GM12873 (cell line): Measurements from ENCODE around the gene TRIM42.

Experiments
- CTCF ChIP-seq: IDR thresholded peaks from 2 replicates; pipeline ENCODE4 v1.5.1; 2012; ENCODE audit warnings: low read depth, mild to moderate bottlenecking, moderate library complexity, low read length, control low read depth; ENCODE audit not compliant: insufficient read depth; ENCODE audit errors: missing control alignments

Gene TRIM42

DNA sequence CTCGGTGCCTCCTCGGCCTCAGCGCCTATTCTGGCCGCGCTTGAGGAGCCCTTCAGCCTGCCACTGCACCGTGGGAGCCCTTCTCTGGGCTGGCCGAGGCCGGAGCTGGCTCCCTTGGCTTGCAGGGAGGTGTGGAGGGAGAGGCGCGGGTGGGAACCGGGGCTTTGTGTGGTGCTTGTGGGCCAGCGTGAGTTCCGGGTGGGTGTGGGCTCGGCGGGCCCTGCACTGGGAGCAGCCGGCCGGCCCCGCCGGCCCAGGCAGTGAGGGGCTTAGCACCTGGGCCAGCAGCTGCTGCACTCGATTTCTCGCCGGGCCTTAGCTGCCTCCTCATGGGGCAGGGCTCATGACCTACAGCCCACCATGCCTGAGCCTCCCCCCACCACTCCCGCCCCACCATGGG lies 26.6 kb upstream of the TRIM42 start:
- no peak for TF ChIP-seq CTCF

GRCh38 chr3:140655678-140656077 lies 22.2 kb upstream of the TRIM42 start:
- no peak for TF ChIP-seq CTCF

DNA sequence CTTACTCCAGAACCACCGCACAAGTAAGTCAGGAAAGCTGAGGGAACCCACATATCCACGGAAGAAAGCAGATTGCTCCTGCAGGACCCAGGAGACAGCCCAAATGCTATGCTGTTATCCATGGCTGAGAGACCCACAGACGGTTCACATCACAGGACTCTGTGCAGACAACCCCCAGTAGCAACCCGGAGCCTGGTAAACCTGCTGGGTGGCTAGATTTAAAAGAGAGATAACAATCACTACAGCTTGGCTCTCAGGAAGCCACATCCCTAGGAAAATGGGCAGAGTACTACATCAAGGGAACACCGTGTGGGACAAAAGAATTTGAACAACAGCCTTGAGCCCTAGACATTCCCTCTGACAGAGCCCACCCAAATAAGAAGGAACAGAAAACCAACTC lies 13.8 kb upstream of the TRIM42 start:
- no peak for TF ChIP-seq CTCF

- no peak for TF ChIP-seq CTCF
Observed at GRCh38 chr3:140682586-140682985, 4.7 kb downstream of the TRIM42 start.

DNA sequence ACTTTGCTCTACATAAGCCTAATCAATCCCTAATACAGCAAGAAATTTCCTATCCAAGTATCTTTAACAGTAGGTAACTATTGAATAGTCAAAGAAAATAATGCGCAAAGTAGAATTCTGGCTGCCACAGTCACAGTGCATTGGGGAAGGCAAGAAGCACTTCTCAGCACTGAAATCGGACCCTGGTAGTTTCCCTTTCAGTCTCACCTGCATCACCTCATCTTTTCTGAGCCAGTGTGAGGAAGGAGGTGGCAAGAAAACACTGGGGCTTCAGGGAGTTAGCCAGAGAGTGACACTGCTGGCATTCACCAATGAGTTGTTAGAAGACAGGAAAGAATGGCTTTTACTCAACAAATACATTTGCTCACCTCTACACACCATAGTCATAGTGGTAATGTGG lies 8.3 kb downstream of the TRIM42 start:
- no peak for TF ChIP-seq CTCF

DNA sequence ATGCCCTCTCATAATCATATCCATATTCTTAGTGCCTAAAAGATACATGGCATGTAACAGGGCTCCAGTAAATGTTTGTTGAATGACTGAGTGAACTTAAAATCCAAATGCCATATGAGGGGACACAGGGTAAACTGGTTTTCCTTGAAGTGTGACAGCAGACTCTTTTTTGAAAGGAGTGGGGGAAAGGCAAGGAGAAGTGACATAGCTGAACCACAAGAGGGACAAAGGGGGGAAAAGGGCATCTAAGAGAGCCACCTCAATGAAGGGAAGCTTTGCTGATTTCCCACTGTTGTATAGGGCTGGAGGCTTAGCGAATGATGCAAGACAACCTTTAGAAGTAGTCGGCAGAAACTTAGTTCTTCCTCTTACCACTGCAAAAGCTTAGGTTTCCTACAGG lies 9.1 kb downstream of the TRIM42 start:
- peak; percentile 8 for TF ChIP-seq CTCF

DNA sequence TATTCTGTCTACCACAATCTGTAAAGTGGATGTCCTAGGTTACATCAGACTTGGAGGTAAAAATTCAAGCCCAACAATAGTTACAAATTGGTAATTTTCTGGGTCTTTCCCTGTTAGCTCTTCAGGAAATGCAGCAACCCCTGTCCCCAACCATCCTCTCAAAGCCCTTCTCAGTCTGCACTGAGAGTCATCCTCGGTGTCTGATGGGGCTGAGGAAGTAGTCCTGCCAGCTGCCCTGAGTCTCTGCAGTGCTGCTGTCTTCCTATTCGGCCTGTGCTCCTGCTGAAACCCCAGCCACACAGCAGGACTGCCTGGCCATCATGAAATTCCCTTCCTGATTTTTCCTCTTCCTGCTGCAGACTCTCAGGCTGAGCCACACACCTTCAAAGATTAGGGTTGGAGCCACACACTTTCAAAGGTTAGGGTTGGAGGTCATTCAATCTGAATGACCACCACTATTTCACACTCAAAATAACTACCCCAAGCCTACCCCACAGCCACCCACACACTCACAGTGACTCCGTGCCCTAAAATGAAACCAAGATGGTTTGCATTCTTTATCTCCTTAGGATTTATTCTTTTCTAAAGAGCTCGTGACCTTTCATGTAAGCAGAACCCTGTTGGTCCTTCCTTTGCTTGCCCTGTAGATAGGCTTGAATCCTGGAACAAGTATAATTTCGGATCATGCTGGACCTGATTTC lies 17.6 kb downstream of the TRIM42 start:
- TF ChIP-seq CTCF: no peak
